OCI-LY3 (cell line): ENCODE data around the gene PHPT1.

Experiments
- EZH2phosphoT487 ChIP-seq: fragments of 200-600 bp; shearing (Covaris generic); IDR thresholded peaks from 2 replicates; pipeline ENCODE4 v1.6.1; 2018; ENCODE audit warnings: antibody characterized with exemption, mixed run types, low read depth
- TF ChIP-seq, protein P1 (sequence below): fragments of 200-600, 300-600 bp; sonication (generic); IDR thresholded peaks from 2 replicates; pipeline ENCODE4 v1.5.1; 2014; ENCODE audit warnings: antibody characterized with exemption, low read length, low read depth

DNA sequence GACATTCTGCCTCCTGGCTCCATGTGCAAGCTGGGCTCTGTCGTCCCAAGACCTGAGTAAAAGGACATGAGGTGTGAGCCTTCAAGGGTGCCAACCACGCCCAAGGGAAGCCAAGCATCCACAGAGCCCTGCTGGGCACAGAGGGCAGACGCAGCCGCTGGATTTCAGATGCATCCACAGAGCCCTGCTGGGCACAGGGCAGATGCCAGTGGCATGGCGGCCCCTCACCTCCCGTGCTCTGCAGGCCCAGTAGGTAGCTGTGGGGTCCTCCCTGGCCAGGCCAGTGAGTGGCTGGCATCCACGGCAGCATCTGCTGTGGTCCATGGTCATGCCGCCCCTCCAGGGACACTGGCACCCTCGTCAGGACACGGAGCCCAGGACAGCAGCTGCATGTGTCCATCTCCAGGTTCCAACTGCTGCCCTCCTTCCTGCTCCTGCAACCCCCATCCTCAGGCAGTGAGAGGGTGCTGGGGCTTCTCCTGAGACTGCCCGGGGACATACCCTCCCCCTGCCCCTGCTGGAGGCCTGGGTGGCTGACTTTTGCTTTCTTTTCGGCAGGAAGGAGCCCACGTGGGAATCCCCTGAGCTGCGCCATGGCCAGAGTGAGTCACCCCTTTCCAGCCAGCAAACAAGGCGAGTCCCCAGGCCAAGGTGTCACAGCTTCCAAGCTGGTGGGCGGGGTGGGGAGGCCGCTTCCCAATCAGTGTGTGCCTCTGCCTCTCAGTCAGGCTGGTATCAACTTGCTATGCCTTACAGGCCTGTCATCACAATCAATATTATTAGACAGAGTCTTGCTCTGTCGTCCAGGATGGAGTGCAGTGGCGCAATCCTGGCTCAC is 33.1 kb downstream of the PHPT1 start:
- TF ChIP-seq, protein P1, sequence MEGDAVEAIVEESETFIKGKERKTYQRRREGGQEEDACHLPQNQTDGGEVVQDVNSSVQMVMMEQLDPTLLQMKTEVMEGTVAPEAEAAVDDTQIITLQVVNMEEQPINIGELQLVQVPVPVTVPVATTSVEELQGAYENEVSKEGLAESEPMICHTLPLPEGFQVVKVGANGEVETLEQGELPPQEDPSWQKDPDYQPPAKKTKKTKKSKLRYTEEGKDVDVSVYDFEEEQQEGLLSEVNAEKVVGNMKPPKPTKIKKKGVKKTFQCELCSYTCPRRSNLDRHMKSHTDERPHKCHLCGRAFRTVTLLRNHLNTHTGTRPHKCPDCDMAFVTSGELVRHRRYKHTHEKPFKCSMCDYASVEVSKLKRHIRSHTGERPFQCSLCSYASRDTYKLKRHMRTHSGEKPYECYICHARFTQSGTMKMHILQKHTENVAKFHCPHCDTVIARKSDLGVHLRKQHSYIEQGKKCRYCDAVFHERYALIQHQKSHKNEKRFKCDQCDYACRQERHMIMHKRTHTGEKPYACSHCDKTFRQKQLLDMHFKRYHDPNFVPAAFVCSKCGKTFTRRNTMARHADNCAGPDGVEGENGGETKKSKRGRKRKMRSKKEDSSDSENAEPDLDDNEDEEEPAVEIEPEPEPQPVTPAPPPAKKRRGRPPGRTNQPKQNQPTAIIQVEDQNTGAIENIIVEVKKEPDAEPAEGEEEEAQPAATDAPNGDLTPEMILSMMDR = no peak
- no peak for TF ChIP-seq EZH2phosphoT487
